Measurements from ENCODE around the gene BTBD9. TPM values are rescaled to one million over a fixed set of nuclear protein-coding genes. Genes with fewer than 3 reads are reported as not detected.

BTBD9 gene
- total RNA-seq, 1 donor from 2014 or later, result 9.9 TPM

GRCh38 chr6:38591439-38591838 is 48.3 kb downstream of the BTBD9 start:
- no peak for DNase-seq (ENCODE audit: low spot score in 2 of 2)
- Histone ChIP-seq H3K36me3 (peaks cover 5 to 32% of the 10 kb centered on the region in 2 donors), H3K27ac (no peak overlapping the region), H3K9me3 (no peaks in the 10 kb centered on the region), H3K4me1 (no peaks in the 10 kb centered on the region), H3K4me3 (no peak overlapping the region), H3K27me3 (no peaks in the 10 kb centered on the region)
- intact Hi-C loops (cut with DNase I), result no loop called here
- no peak for TF ChIP-seq CTCF (IDR thresholded peaks at IDR 0.05)

- Histone ChIP-seq H3K4me1 (no peaks in the 10 kb centered on the region), H3K4me3 (no peak overlapping the region), H3K36me3 (peaks cover 5 to 32% of the 10 kb centered on the region in 2 donors), H3K27me3 (no peaks in the 10 kb centered on the region), H3K27ac (no peak overlapping the region), H3K9me3 (no peaks in the 10 kb centered on the region)
- no peak for TF ChIP-seq CTCF (IDR thresholded peaks at IDR 0.05)
- DNase-seq (ENCODE audit: low spot score in 2 of 2), result no peak
- intact Hi-C loops (cut with DNase I), result no loop called here
These were observed 50.4 kb downstream of the BTBD9 start for GRCh38 chr6:38589367-38589720.

- no peak for TF ChIP-seq CTCF (IDR thresholded peaks at IDR 0.05)
- Histone ChIP-seq H3K36me3 (peaks cover 3 to 28% of the 10 kb centered on the region in 2 donors), H3K4me3 (no peak overlapping the region), H3K9me3 (no peaks in the 10 kb centered on the region), H3K27ac (no peak overlapping the region), H3K4me1 (no peaks in the 10 kb centered on the region), H3K27me3 (no peaks in the 10 kb centered on the region)
- no peak for DNase-seq (ENCODE audit: low spot score in 2 of 2)
- intact Hi-C loops (cut with DNase I), result no loop called here
These were observed 50.9 kb downstream of the BTBD9 start for GRCh38 chr6:38588631-38589366.

- TF ChIP-seq CTCF (IDR thresholded peaks at IDR 0.05), result no peak
- peaks cover 0 to 21% of the 10 kb centered on the region in 2 donors for H3K36me3 ChIP-seq
- intact Hi-C loops (cut with DNase I), result no loop called here
These were observed 51.9 kb downstream of the BTBD9 start for GRCh38 chr6:38587766-38588362.

GRCh38 chr6:38586992-38587391 is 52.7 kb downstream of the BTBD9 start:
- H3K4me1 ChIP-seq, result no peaks in the 10 kb centered on the region
- no peak overlapping the region for H3K27ac ChIP-seq
- H3K9me3 ChIP-seq, result no peaks in the 10 kb centered on the region
- intact Hi-C loops (cut with DNase I), result no loop called here
- DNase-seq (ENCODE audit: low spot score in 2 of 2), result no peak
- H3K4me3 ChIP-seq, result no peak overlapping the region
- H3K27me3 ChIP-seq, result no peaks in the 10 kb centered on the region
- peaks cover 0 to 12% of the 10 kb centered on the region in 2 donors for H3K36me3 ChIP-seq
- no peak for TF ChIP-seq CTCF (IDR thresholded peaks at IDR 0.05)

More at GRCh38 chr6:38587766-38588362, 51.9 kb downstream of the BTBD9 start:
- Histone ChIP-seq H3K27ac (no peak overlapping the region), H3K4me3 (no peak overlapping the region), H3K4me1 (no peaks in the 10 kb centered on the region), H3K9me3 (no peaks in the 10 kb centered on the region), H3K27me3 (no peaks in the 10 kb centered on the region)
- DNase-seq (ENCODE audit: low spot score in 2 of 2), result no peak

All from ascending aorta (tissue), 2 donors.